Measurements from ENCODE around the gene COL4A2.

DNA sequence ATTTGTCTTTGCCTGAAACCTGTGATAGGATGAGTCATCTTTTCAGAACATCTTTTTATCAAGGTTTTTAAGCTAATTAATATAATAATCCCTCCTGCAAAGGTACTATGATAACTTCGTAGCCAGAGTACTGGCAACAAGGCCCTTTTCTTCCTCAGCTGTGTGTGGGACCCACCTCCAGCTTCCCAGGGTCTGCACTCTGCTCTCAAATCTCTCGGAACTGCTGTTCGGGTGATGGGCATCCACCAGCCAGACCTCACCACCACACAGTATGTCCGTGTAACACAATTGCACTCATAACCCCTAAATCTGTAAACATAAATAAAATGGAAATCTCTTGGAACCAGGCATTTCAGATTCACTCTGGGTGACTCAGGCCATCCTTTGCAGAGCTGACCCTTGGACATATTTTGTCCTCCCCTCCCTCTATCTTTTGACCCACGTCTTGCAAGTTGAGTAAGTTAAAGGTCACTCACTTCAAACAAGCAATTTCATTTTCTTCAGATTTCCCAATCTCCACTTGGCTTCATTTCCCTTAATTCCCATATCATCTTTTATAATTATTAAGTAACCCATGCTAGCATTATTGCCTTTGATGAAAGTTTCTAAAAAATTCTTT lies 29.6 kb upstream of the COL4A2 start:
- TF ChIP-seq, protein P1, sequence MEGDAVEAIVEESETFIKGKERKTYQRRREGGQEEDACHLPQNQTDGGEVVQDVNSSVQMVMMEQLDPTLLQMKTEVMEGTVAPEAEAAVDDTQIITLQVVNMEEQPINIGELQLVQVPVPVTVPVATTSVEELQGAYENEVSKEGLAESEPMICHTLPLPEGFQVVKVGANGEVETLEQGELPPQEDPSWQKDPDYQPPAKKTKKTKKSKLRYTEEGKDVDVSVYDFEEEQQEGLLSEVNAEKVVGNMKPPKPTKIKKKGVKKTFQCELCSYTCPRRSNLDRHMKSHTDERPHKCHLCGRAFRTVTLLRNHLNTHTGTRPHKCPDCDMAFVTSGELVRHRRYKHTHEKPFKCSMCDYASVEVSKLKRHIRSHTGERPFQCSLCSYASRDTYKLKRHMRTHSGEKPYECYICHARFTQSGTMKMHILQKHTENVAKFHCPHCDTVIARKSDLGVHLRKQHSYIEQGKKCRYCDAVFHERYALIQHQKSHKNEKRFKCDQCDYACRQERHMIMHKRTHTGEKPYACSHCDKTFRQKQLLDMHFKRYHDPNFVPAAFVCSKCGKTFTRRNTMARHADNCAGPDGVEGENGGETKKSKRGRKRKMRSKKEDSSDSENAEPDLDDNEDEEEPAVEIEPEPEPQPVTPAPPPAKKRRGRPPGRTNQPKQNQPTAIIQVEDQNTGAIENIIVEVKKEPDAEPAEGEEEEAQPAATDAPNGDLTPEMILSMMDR (IDR thresholded peaks at IDR 0.05; ENCODE audit: low read length): no peak
- TF ChIP-seq EZH2 (IDR thresholded peaks at IDR 0.05; ENCODE audit: borderline replicate concordance, low read length): no peak
